ENCODE measurements around the gene AGT. TPM values are rescaled to one million over a fixed set of nuclear protein-coding genes. Genes with fewer than 3 reads are reported as not detected.

Gene AGT
- polyA plus RNA-seq (ENCODE audit: insufficient read length): 42.2 TPM
- long read RNA-seq, donor 1, transcript AGT-201 (5 exons, 2,291 nt): major isoform, 25 of 82 reads
- long read RNA-seq, donor 1, partial matches to known transcripts: 57 of 82 reads
- long read RNA-seq, donor 1, other reads (novel, unspliced or antisense): 0 of 82 reads
- long read RNA-seq, donor 2, transcript AGT-201 (5 exons, 2,291 nt): major isoform, 13 of 34 reads
- long read RNA-seq, donor 2, partial matches to known transcripts: 21 of 34 reads
- long read RNA-seq, donor 2, other reads (novel, unspliced or antisense): 0 of 34 reads
- long read RNA-seq, donor 3, transcript AGT-201 (5 exons, 2,291 nt): major isoform, 15 of 20 reads
- long read RNA-seq, donor 3, partial matches to known transcripts: 5 of 20 reads
- long read RNA-seq, donor 3, other reads (novel, unspliced or antisense): 0 of 20 reads
- long read RNA-seq, donor 4, partial matches to known transcripts: 0 of 1 reads
- long read RNA-seq, donor 4, other reads (novel, unspliced or antisense): 0 of 1 reads
- long read RNA-seq, donor 5, transcript AGT-201 (5 exons, 2,291 nt): major isoform, 37 of 45 reads
- long read RNA-seq, donor 5, partial matches to known transcripts: 8 of 45 reads
- long read RNA-seq, donor 5, other reads (novel, unspliced or antisense): 0 of 45 reads
- long read RNA-seq, donor 6, transcript AGT-201 (5 exons, 2,291 nt): major isoform, 16 of 45 reads
- long read RNA-seq, donor 6, partial matches to known transcripts: 29 of 45 reads
- long read RNA-seq, donor 6, other reads (novel, unspliced or antisense): 0 of 45 reads
- long read RNA-seq, donor 7, transcript AGT-201 (5 exons, 2,291 nt): major isoform, 11 of 39 reads
- long read RNA-seq, donor 7, partial matches to known transcripts: 28 of 39 reads
- long read RNA-seq, donor 7, other reads (novel, unspliced or antisense): 0 of 39 reads
- long read RNA-seq, donor 8, partial matches to known transcripts: 0 of 4 reads
- long read RNA-seq, donor 8, other reads (novel, unspliced or antisense): 0 of 4 reads

DNA sequence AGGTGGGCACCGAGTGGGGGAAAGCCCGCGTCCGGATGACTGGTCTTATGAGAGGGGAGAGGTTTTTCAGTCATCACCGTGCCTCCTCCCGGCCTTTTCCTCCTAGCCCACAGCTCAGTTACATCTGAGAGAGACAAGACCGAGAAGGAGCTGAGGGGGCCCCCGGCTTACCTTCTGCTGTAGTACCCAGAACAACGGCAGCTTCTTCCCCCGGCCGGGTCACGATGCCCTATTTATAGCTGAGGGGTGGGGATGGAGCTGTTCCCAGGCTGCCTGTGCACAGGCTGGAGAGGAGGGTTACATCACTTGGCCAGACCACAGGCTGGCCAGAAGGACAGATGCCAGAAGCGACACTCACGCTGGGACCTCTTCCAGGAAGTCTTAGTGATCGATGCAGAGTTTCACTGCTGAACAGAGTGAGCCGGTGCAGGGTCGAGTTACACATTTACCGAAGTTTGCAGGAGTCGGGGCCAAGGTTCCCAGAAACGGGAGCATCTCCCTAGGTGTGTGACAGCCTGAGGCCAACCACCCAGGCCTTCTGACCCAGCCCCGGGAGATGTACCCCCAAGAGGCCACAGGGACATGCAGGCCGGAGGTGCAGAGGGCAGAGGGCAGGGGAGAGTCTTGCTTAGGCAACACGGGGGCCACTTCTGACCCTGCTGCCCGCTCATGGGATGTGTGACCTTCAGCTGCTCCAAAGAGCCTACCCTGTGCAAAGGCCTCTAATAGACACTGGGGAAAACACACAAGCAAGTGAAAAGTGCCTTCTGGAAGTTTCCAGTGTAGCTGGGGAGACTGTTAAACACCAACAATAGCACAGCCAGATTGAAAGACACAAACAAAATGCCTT, at the start of gene AGT:
Gene AGT, minus strand, starts transcription at position 208 of the 850 bp plus-strand sequence. CDS start 3,299 bp downstream, outside the sequence.
- DNase-seq: no peak

DNA sequence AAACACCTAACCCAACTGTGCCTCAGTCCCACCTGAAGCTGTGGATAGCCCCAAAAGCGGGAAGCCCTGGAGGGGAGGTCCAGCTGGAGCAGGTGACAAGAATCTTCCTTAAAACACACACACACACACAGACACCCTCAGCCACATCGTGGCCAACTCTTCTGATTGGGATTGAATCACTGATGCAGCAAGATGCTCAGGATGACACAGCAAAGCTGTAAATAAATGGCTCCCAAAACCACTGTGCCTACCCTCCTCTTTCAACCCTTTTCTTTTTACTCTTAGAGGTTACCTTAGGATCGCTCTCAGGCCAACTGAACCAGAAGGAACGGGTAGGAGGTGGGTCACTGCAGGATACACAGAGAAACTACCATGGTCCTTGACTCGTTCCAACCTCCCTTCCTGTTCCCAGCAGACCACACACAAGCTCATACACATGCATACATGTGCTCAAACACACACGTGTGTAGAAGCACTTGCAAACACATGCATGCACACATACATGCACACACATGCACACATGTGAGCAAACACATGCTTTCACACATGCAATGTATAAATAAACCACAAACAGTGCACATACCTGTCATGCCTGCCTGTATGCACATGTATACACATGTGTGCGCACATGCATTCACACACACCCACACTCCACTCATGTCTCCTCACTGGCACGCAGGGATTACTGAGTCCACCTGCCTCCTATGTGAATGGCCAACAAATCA, 47.7 kb upstream of the AGT start:
- DNase-seq: no peak

DNA sequence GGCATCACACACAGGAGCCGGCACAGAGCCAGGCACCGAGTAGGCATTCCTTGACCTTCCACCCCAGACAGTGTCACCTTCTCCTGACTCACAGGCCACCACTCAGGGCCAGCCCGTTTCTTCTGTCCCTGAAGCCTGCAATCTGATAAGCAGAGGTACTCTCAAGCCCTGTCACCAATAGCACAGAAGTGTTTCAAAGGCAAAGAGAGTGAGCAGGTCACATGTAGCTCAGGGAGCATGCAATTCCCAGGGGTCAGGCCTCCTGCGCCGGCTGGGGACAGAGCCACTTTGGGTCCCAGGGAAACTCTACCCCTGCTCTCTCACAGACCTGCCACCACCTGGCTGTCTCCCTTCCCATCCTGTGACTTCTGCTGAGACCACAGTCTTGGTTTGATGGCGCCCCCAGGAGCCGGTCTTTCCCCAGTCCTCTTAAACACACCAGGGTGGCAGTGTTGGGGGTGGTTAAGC, 46.5 kb upstream of the AGT start:
- no peak for DNase-seq

DNA sequence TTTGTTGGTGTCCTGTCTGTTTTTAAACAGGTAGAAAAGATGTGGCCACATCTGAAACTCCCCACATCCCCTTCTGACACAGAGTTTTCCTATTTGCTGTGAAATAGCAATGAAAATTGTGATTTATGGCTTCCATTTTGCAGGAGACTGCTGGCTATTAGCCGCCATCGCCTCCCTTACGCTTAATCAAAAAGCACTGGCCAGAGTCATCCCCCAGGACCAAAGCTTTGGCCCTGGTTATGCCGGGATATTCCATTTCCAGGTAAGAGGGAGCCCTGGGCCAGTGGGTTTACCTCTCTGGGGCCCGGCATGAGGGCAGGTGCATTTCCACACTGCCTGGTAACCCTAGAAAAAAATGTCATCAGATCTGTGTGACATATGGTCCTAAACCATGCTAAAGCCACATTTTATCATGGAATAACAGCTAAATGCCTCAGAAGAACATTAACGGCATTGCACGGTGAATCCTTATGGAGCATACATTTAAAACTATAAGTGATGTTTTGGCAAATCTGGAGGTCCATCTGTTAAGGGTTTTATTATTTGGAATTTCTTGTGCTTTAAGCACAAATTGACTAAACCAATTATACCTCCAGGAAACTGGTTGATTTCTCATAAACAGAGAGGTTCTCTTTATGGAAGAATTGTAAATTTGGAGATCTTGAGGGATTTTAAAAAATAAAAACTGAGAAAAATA, 45.6 kb upstream of the AGT start:
- no peak for DNase-seq

DNA sequence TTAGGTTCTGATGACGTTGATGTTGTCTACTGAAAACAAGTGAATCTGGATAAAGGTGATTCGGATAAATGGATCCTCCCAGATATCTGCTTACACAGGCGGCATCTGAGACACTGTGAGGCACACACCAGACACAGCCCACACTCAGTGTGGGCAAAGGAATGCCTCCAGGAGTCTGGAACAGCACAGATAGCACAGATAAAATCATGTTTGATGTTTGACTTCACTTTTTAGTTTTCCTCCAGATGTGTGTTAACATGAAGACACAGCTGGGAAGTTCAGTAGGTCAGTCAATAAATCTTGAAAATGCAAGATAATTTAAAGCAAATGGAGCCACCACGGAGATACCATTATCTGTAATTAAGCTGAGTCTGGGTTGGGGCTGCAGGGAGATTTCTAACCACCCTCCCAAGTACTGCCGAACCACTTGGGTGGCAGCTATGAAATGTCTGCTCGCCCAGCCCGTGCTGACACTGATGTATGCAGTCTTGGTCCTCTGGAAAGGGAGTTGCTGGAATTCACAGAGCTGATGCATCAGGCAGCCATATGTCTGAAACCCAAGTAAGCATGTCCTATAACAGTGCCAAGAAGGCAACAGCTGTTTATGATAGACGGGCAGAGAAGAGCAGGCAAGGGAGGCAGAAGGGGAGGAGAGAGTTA, 44.9 kb upstream of the AGT start:
- peak; percentile 75 for DNase-seq

DNA sequence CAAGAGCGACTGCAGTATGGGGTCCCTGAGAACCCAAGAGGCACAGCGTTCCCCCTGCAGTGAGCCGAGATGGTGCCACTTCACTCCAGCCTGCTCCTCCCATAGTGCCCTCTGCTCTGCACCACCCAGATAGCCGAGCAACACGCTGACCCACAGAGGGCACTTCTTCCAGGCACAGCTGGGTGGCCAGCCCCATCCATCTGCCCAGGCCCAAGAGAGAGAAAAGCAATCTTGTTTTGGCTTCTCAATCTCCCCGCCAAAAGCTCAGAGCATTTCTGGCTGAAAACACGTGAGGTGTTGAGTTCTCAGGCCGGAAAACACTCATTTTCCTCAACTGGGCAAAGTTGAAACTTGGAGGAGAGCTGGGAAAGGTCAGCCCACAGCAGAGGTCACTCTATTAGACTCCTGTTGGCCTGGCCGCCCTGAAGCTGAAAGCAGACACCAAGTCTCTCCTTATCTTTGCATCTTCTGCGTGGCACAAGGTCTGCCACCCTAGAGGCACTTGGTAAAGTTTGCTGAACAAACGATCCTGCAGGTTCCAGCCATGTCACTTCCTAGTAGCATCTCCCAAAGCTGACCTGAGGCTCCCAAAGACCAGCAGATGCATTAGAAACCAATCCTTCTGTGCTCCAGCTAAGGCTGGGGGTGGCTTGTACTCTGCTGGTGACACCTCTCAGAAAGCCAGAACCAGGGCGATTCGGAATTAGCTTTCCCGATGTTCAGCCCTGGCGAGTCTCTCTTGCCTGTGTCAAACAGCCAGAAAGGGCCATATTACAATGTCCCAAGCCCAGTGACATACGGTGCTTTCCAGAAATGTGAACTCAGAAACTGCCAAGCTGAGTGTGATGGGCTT, 44.2 kb upstream of the AGT start:
- no peak for DNase-seq

DNA sequence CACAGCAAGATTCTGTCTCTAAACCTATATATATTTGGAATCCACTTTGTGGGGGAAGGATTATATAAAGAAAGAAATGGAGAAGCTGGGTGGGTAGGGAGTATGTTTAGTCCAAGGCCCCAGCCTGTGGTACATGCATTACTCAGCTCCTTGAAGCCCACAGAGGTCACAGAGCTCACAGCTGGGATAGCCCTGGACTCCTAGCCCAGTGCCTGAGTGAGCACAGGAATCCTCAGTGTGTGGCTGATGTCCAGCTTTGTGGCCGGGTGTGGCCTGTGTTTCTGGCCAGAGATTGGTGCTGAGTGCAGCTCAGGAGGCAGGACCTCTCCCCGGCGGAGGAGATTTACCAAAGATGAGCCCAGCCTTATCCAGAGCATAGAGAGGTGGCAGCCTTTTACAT, 40.9 kb upstream of the AGT start:
- DNase-seq: no peak

DNA sequence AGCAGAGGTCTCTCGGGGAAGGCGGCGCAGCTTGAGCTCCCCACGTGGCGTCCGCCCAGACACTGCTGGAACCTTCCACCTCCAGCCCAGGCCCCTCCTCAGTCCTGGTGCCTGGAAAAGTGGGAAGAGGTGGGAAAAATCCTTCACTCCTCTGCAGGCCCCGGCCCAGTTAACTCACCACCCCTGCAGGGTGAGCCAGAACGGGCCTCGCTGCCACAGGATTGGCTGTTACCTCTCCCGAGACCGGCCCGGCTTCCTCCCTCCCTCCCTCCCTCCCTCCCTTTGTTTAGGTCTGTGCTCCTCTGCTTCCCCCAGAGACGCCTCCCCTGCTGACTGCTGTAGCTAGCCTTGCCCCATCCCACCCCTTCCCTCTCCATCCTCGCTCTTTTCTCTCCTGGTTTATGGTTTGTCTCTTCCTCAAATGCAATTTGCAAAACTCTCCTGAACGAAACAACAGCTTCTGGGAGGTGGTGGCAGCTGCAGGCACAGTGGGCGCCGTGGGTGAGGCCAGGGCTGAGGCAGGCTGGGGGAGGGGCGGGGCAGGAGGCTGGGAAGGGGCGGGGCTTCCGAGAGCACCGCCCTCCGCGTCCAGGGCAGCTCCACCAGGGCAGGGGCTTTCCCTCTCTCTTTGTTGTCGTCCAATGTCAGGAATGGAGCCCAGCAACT, 39.8 kb upstream of the AGT start:
- peak; percentile 62 for DNase-seq

DNA sequence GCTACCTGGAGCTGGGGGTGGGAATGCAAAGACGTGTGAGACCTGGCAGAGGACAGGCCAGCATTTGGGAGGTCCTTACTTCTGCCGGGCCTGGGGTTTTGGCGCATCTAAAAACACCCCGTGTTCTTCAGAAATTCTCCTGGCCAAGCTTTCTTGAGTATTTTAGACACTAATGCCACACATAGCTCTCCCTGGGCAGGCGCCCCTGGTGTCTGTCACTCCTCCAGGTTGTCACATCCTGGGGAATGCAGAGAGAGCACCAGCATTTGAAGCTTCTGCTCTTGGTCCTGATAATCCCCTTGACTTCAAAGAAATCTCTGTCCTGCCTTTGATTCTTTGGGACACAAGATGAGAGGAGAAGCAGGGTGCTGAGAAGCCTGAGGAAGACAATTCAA, 39.3 kb upstream of the AGT start:
- DNase-seq: no peak

DNA sequence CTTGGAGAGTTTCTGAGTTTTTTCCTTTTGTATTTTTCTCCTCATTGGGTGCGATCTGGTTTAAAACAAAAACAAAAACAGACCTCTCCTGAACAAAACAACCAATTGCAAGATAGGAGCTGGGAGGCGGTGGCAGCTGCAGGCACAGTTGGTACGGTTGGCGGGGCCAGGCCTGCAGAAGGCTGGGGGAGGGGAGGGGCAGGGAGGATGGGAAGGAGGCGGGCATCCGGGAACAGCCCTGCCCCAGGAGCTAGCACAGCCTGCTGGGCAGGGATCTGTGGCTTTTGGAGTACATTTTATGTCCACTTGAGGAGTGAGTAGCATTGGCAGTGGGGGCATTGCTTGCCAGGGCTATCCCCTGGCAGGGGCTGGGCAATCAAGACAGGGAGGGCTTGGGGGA, 38.5 kb upstream of the AGT start:
- DNase-seq: peak; percentile 74

DNA sequence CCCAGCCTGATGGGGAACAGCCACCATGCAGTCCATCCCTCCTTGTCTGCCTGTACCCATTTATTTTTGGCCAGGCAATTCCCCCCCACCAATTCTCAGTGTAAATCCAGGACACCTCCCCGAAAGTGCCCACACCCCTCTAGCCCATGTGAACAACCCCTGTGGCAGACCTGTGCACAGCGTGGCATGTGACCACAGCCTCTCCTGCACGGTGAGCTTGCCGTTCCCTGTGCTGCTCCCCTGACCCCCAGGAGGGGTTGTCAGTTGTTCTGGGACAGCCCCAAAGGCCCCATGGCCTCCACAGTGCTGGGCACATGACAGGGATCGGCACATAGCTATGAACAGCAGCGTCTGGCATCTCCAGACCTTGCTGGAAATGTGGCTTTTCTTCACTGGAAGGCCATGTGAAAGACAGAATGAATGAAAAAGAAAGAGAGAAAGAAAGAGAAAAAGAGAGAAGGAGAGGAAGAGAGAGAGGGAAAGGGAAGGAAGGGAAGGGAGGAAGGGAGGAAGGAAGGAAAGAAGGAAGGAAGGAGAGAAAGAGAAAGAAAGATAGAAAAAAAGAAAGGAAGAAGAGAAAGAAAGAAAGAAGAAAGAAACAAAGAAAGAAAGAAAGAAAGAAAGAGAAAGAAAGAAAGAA, 37.2 kb upstream of the AGT start:
- DNase-seq: no peak

DNA sequence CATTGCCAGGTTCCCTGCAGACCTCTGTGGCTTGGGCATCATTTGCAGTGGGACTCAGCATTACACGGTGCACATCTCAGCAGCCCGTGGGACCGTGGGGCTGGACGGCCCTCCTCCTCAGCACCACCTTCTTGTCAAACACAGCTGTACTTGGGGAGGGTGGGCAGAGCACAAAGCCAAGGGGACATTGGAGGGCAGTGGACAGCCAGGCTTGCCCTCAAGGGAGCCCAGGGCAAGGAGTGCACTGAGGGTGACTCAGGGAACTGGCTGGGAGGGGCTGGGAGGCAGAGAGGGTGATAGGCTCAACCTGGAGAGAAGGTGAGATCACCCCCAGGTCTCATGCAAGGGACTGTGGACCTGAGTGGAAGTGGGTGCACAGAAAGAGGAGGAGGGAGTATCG, 36.7 kb upstream of the AGT start:
- DNase-seq: no peak

DNA sequence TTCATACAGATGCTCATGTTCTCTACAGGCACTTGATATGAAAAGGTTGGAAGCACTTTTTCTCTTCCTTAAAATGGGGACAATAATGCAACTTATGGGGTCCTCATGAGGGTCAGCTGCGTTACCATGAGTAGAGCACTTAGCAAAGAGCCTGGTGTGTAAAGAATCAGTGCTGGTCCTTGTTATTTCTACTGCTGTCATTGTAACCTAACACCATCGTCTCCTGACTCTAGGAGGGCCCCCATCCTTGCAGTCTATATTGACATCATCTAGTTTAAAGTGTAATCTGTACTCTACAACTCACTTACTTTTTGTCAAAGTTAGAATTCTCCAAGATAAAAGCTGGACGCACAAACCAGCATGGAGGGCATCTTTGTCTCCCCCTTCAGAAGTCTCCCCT, 35.7 kb upstream of the AGT start:
- no peak for DNase-seq

DNA sequence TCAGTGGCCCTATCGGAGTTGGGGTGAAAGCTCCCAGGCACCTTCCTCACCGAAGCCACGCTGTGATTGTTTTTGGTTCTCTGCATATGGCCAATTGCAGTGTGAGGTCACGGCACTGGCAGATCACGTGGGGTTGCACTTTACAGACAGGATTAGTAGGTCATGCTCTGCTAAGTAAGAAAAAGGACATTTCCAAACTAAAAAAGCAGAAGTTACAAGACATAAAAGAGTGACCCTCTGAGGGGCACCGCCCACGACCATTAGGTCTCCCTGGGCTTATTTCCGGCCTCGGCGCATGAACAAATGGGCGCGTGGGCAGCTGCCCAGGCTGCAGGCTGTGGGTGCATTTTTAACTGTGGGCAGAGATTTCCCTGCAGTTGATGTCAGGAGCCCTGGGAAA, 35.2 kb upstream of the AGT start:
- DNase-seq: no peak

DNA sequence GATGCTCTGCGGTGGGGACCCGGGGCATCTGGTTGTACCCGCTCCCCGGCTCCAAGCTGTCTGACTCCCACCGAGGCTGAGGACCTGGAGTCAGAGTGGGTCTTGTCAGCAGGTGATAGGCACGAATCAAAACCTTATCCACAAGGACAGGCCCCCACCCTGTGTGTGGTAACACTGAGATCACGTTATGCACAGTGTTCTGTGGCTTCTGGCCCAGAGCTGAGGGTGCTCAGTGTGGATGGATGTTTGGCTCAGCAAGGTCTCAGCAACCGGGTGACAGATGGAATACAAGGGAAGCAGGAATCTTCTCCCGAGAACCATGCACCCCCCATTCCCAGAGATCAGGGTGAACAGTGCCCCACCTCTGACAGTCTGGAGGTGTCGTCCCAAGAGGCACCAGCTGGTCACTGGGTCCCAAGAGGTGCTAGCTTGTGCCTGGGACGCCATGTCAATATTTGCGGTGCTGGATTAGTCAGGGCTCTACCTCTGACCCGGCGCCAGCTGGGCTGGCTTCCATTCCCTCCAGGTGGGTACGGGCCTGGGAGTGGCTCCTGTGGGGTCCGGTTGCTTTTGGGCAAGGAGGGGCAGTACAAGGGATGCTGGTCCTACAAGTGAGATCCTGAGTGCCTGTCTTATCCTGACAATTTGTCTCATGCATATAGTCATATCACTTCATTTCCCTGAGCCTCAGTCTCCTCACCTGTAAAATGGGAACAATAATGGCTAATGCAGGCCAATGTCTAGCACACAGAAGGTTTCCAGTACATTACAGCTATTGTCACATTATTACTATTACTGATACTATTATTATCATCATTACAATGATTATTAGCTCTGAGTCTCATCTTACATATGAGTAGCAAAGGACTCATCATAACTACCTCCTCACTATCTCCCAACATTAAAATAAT, 34.2 kb upstream of the AGT start:
- DNase-seq: no peak

DNA sequence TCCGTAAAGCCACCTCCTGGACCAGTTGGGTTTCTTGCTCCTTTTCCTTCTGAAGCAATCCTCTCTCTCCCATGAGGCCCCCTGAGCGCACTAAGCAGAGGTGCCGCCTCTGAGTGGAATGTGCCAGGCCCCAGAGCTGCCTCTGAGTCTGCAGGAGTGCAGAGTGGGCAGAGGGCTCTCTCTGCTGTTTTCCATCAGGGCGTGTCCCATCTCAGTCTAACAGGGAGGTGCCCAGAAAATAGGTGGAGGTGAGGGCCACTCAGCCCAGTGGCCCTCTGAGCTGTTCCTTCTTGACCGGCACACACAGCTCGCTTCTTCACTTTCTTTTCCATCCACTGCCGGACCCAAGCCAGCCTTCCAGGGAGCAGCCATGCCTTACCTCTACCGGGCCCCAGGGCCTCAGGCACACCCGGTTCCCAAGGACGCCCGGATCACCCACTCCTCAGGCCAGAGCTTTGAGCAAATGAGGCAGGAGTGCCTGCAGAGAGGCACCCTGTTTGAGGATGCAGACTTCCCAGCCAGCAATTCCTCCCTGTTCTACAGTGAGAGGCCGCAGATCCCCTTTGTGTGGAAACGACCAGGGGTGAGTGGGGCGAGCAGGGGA, 33.3 kb upstream of the AGT start, which contains the start of gene CAPN9:
Gene CAPN9, plus strand, starts transcription at position 262 of the 604 bp plus-strand sequence. Its CDS starts 109 bp downstream, at position 371.
- no peak for DNase-seq
